Measurements from ENCODE around the gene RAPGEF4. TPM values are rescaled to one million over a fixed set of nuclear protein-coding genes. Genes with fewer than 3 reads are reported as not detected.

RAPGEF4 gene
- total RNA-seq, 4 donors from 2014 or later = 3.6 to 12.0 (median 6.7) TPM

- TF ChIP-seq POLR2A (IDR thresholded peaks at IDR 0.05) (no peak), CTCF (IDR thresholded peaks at IDR 0.05) (no peak), EP300 (IDR thresholded peaks at IDR 0.05) (no peak)
- no peak for DNase-seq (ENCODE audit: low spot score in 2 of 2)
Measured at GRCh38 chr2:172770887-172771286, 35.2 kb downstream of the RAPGEF4 start.

GRCh38 chr2:172772633-172773032, 37.0 kb downstream of the RAPGEF4 start:
- H3K27me3 ChIP-seq = no peaks in the 10 kb centered on the region
- no peak for DNase-seq (ENCODE audit: low spot score in 2 of 2)
- H3K4me1 ChIP-seq = no peaks in the 10 kb centered on the region
- TF ChIP-seq EP300 (IDR thresholded peaks at IDR 0.05) (no peak), CTCF (IDR thresholded peaks at IDR 0.05) (no peak), POLR2A (IDR thresholded peaks at IDR 0.05) (no peak)
- H3K4me3 ChIP-seq = no peak overlapping the region
- H3K36me3 ChIP-seq = no peaks in the 10 kb centered on the region
- no peak overlapping the region for H3K27ac ChIP-seq
- 86 to 90% methylated on average over 5 of the region's 5 CpGs for WGBS, 2 donors
- H3K9me3 ChIP-seq = peaks cover 0 to 4% (median 0%) of the 10 kb centered on the region in 4 donors

More at GRCh38 chr2:172770887-172771286, 35.2 kb downstream of the RAPGEF4 start:
- Histone ChIP-seq H3K4me1 (no peaks in the 10 kb centered on the region), H3K9me3 (no peaks in the 10 kb centered on the region), H3K4me3 (no peak overlapping the region), H3K36me3 (no peaks in the 10 kb centered on the region), H3K27me3 (no peaks in the 10 kb centered on the region), H3K27ac (no peak overlapping the region)

GRCh38 chr2:172774302-172774701, 38.7 kb downstream of the RAPGEF4 start:
- DNase-seq (ENCODE audit: low spot score in 2 of 2) = no peak
- Histone ChIP-seq H3K27me3 (no peaks in the 10 kb centered on the region), H3K9me3 (peaks cover 0 to 4% (median 0%) of the 10 kb centered on the region in 4 donors), H3K27ac (no peak overlapping the region), H3K36me3 (no peaks in the 10 kb centered on the region), H3K4me3 (no peak overlapping the region), H3K4me1 (no peaks in the 10 kb centered on the region)
- TF ChIP-seq EP300 (IDR thresholded peaks at IDR 0.05) (no peak), CTCF (IDR thresholded peaks at IDR 0.05) (no peak), POLR2A (IDR thresholded peaks at IDR 0.05) (no peak)

- TF ChIP-seq POLR2A (IDR thresholded peaks at IDR 0.05) (no peak), CTCF (IDR thresholded peaks at IDR 0.05) (no peak), EP300 (IDR thresholded peaks at IDR 0.05) (no peak)
- H3K9me3 ChIP-seq = peaks cover 0 to 4% (median 0%) of the 10 kb centered on the region in 4 donors
- no peak for DNase-seq (ENCODE audit: low spot score in 2 of 2)
- H3K4me3 ChIP-seq = no peak overlapping the region
- no peaks in the 10 kb centered on the region for H3K36me3 ChIP-seq
- no peak overlapping the region for H3K27ac ChIP-seq
- WGBS, 2 donors = 92 to 94% methylated on average over 1 of the region's 1 CpG
- no peaks in the 10 kb centered on the region for H3K27me3 ChIP-seq
- H3K4me1 ChIP-seq = no peaks in the 10 kb centered on the region
Measured at GRCh38 chr2:172775319-172775718, 39.7 kb downstream of the RAPGEF4 start.

GRCh38 chr2:172777431-172777830, 41.8 kb downstream of the RAPGEF4 start:
- no peaks in the 10 kb centered on the region for H3K36me3 ChIP-seq
- no peaks in the 10 kb centered on the region for H3K27me3 ChIP-seq
- peaks cover 0 to 4% (median 0%) of the 10 kb centered on the region in 4 donors for H3K9me3 ChIP-seq
- TF ChIP-seq POLR2A (IDR thresholded peaks at IDR 0.05) (no peak), EP300 (IDR thresholded peaks at IDR 0.05) (no peak), CTCF (IDR thresholded peaks at IDR 0.05) (no peak)
- 43 to 55% methylated on average over 3 of the region's 3 CpGs for WGBS, 2 donors
- peaks cover 0 to 3% (median 0%) of the 10 kb centered on the region in 4 donors for H3K4me1 ChIP-seq
- H3K4me3 ChIP-seq = no peak overlapping the region
- no peak for DNase-seq (ENCODE audit: low spot score in 2 of 2)
- no peak overlapping the region for H3K27ac ChIP-seq

Measured in tibial nerve (tissue), 4 donors.